Fibroblast of peridontal ligament (primary cell): Measurements from ENCODE around the gene ACP7.
"Not testable (repeated sequence)": the region's sequence is repeated elsewhere in the genome, so short reads cannot be mapped to it uniquely, and the experiment has no call there.

Experiments used
- DNase-seq: peaks from one replicate; pipeline ENCODE4 v3.0.0-alpha.2; 2010; ENCODE audit errors: extremely low read depth

The ACP7 gene

DNA sequence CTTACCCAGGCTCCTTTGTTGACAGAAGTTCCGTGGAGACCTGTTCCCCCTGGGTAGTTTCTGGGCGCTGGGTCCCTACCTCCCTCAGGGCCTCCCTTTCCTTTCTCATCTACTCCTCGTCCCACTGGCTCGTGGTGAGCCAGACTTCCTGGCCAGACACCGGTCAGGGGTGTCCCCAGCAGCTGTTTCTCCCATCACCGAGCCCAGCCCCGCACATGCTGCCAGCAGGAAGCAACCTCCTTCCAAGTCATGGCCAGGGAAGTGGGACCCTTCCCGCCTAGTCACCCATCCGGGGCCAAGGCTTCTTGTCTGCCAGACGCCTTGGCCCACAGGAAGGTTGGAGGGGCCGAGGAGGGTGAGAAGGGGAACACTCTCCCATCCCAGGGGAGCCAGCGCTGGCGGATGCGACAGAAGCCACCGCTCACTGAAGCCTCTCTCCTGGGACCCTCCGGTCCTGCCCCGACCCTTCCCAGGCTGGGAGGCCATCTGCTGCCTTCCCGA, 47.1 kb downstream of the ACP7 start:
- DNase-seq, result no peak

DNA sequence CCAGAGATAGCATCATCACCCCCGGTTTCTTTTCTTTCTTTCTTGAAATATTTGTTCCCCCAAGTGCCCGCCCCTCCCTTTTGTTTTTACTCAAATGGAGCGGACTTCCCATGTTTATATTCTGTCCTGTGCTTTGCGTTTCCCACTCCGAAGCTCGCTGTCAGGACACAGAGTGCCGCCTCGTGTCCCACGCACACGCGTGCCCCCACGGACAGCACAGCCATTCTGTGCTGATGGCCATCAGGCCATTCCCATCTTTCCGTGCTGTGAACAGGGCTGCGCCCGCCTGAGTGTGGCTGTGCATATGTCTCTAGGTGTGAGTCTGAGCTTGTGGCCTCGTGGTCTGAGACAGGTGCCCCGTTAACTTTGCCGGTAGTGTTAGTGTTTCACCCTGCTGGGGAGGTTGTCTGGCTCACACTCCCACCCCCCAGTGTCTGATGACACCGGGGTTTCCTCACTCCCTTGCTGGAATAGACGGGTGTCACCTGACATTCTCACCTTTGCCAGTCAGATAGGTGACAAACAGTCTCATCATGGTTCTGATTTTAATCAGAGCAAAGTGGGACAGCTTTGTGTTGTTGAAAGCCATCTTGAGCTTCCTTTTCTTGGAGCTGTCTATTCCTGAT, 48.3 kb downstream of the ACP7 start:
- no peak for DNase-seq

DNA sequence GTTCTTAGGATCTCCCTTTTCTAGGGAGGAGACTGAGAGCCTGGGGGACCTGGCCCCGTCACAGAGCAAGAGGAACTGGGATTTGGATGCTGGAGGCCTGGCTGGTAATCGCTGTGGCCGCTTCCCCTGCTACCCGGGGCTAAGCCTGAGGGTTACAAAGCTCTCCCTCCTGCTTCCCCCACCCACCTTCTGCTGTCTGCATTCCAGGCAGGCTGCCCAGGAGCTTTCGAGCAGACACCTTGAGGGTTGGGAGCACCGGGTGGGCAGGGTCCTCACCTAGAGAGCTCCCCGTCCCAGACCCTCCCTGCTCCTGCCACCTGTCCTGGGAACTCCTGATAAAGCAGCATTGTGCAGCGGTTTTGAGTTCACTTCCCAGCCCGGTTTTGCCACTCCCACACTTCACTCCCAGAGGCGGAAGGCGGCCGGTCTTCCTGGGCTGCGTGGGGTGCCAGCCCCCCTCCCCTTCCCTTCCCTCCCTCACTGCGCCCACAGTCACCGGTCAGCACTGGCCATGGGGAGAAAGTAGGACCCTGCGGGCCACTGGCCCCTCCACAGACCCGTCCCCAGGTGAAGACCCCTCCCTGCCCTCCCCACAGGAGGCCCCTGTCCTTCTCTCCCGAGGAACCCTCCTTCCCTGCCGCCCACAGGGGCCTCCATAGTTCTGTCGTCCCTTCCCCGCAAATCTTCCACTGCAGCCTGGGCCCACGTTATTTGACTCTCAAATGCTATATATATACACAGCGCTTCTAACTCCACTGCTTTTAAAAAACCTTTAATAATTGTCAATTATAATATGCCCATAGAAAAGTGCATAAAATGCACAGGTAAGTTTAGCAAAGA, 49.5 kb downstream of the ACP7 start:
- no peak for DNase-seq

DNA sequence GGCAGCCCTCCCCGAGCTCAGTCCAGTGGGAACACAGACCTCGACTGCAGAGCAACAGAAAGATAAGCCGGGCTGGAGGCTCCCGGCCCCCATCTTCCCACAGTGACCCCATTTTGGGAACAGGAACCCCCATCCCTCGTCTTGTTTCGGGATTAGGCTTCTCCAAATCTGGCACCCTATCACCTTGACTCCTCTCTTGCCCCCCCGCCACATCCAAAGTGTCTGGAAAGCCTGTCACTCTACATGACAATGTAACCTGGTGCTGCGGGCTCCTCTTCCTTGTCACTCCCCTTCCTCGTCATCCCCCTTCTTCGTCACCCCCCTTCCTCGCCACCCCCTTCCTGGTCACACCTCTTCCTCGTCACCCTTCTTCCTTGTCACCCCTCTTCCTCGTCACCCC, 51.5 kb downstream of the ACP7 start:
- no peak for DNase-seq

DNA sequence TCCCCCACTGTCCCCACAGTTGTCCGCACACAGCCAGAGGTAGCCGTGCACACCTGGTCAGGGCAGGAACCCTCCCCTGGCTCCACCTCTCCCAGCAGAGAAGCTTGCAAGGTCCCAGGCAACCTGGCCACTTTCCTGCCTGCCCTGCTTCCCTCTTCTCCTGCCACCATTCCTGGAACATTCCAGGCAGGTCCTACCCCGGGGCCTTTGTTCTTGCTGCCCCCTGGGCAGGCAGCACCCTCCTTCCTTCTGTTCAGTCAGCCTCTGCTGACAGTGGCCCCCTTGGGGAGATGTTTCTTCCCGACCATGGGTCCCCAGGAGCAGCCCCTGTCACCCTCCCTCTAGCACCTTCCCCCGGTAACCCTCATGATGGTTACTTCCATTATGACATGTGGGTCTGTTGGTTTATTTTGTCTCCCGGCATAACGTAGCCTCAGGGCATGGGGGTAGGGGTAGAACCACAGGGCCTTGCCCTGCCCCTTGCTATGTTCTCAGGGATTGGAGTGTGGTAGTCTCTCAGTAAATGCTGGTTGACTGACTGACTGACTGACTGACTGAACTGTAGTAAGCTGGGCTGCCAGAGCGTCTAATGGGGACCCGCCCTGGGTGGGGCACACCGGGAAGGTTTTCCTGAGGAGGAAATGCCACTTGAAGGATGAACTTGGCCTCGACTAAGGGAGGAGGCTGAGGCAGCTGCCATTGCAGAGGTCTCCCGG, 52.2 kb downstream of the ACP7 start:
- no peak for DNase-seq

DNA sequence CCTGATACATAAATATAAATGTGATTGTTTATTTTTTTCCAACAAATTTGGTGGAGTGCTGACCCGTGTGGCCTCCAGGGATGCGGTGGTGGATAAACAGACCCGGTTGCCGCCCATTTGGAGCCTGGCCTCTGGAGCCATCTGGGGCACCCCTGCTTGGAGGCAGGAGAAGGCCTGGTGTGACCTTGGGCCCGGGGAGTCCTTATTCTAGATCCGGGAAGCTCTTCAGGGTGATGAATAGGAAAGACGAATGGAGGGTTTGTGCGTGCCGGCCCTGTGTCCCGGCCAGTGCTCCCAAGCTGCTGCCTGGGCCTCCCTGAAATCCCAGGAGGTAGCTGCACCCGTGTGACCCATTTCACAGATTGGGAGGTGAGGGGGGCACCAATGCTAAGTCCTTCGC, 53.0 kb downstream of the ACP7 start:
- no peak for DNase-seq

DNA sequence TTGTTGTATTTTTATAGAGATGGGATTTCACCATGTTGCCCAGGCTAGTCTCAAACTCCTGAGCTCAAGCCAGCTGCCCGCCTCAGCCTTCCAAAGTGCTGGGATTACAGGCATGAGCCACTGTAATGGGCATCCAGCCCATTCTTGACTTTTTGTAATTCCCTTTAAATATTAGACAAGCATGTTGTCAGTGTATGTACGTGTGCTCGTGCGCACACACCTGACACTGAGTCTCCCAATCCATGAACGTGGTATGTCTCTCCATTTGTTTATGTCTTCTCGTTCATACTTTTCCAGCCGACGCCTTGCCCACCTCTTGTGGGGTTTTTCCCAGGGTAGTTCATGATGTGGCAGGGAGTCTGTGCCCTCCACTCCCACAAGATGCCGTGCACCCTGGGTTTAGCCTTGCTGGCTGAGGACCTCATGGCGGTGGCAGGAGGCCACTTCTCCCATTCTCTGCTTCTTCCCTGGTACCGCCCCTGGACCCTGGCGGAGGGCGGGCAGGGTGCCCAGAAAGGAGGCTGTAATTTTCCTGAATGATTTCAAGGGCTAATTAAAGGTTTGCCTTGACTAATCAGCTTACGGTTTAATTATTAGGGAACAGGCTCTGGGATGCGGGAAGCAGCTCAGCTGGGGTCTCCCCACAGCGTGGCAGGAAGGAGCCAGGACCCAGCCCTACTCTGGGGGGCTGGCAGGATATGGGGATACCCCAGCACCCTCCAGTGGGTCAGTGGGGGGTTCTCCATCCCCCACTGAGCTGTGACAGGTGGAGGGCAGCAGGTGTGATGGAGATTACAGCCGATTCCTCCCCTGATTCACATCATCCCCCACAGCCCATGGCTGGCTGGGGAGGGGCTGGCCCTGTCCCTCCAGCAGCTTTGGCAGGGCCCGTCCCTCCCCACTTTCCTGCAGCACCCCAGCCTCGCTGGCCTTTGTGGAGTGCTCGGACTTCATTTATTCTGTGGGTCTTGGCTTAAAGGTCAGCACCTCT, 54.3 kb downstream of the ACP7 start:
- DNase-seq, result peak; percentile 36

DNA sequence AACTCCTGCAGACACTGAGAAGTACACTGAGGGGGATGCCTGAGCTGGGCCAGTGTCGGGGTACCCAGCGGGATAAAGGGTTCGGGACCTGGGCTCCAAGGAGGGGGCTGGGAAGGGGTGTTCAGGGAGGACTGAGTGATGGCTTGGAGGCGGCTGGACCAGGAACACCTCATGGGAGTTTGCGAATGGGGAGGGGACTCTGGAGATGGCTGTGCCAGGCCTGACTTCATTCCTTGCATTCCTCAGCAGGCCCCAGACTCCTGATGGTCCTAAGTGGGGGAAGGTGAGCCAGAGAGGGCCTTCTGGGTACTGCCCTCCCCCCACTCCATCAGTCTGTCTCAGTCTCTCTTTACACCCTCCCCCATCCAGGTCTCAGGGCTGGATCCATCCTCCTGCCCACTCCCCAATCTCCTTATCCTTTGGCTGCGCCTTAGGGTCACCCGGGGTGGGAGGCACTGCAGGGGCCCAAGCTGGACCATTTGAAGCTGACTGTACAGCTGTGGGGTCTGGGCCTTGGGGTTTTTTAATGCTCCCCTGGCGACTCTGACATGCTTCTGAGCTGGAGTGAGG, 55.2 kb downstream of the ACP7 start:
- no peak for DNase-seq

DNA sequence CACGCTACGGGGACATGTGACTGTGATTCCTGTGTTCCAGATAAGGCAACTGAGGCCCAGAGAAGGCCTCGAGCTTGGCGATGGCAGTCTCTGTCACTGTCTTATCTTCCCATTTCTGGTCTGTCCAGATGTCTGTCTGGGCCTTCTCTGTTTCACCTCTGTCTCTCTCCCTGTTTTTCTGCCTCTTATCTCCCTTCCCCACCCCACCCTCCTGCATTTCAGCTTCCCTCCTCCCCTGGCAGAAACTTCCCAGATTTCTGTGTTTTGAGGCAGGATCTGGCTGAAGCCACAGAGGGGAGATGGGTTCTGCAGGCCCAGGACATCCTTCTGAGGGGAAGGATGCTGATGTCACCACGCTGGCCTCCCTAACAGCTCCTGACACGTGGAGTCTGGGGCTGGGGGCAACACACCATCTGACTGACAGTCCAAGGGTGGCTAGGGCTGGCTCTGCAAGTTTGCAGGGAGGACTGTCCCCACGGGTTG, 55.8 kb downstream of the ACP7 start:
- no peak for DNase-seq

DNA sequence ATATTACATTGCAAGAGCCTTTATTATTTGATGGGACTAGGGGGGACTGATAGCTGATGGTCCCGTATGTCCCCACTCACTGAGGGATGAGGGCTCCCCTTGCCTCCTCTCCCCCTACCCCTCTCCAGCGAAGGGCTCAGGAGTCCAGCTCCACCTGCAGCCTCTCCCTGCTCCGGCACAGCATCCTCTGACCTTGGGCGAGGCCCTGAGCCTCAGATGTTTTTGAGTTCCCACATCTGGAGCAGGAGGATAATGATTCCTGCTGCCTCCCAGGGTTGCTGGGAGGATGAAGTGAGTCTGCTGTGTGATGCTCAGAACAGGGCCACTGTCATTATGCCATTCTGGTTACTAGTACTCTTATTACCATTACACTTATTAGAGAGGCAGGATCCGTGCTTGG, 56.4 kb downstream of the ACP7 start:
- DNase-seq, result no peak

DNA sequence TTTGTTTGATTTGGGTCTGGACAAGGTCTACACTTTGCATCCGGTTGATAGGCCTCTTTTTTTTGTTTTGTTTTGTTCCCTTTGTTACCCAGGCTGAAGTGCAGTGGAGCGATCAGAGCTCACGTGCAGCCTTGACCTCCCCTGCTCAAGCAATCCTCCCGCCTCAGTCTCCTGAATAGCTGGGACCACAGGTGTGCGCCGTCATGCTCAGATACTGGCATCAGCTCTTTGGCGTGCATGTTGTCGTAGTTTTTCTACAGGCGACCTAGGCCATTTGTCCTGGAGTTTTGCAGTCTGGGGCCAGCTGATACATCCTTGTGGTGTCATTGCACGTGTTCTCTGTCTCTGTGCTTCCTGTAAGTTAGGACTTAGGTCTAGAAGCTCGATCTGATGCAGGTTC, 57.8 kb downstream of the ACP7 start:
- no peak for DNase-seq

DNA sequence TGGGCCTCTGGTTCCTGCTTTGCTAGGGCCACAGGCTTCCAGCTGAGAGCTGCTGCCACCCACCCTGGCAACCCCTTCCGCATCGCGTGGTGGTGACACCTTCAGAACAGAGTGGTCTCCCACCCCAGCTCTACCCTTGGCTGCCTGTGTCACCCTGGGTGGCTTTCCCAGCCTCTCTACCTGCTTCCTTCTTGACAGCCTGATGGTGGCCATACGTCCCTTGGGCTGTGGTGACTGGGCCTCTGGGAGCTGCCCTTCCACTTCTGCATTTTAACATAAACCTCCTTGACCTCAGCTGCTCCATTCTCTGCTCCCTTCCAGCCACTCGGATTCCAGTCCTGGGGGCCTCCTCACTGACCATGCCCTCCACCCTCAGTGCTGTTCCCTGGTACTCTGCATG, 58.5 kb downstream of the ACP7 start:
- DNase-seq, result no peak

DNA sequence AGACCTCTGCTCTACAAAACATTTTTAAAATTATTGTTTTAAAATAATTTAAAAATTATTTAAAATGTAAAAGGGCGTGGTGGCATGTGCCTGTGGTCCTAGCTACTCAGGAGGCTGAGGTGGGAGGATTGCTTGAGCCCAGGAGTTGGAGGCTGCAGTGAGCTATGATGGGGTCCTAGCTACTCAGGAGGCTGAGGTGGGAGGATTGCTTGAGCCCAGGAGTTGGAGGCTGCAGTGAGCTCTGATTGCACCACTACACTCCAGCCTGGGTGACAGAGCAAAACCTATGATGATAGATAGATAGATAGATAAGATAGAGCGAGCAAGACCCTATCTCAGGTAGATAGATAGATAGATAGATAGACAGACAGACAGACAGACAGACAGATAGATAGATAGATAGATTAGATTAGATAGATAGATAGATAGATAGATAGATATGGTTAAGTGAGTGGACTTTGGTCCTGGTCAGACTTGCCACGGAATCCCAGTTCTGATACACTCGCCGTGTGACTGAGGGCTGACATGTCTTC, 59.7 kb downstream of the ACP7 start:
- not testable (repeated sequence) for DNase-seq

DNA sequence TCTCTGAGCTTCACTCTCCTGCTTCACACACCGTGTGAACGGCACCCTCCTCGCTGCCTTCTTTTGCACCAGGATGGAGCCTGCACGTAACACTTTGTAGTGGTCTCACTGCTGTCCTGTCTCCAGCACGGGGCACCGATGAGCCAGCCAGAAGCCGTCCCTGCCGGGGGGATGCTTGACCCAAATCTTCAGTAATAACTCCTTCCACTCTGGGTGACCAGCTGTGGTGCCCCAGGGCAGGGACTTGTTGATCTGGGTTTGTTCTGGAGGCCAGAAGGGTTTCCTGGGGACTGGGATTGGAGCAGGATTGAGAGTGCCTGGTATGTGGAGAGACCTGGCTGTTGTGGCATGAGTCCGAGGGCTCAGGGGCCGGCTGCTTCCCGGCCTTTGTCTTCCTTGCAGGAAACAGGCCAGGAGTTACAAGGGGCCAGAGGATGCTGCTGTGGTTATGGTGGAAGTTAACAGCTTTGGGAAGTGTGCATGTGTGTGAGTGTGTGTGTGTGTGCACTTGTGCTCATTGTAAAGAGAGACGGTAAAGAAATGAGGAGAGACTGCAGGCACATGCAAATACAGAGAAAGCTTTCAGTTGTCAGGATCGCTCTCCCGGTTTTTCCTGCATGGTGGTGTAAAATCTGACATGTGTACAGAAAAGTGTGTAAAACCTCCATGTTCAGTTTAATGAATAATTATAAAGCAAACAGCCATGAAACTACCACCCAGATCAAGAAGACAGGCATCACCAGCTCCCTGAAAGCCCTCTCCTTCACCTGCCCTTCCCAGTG, 60.3 kb downstream of the ACP7 start:
- no peak for DNase-seq

DNA sequence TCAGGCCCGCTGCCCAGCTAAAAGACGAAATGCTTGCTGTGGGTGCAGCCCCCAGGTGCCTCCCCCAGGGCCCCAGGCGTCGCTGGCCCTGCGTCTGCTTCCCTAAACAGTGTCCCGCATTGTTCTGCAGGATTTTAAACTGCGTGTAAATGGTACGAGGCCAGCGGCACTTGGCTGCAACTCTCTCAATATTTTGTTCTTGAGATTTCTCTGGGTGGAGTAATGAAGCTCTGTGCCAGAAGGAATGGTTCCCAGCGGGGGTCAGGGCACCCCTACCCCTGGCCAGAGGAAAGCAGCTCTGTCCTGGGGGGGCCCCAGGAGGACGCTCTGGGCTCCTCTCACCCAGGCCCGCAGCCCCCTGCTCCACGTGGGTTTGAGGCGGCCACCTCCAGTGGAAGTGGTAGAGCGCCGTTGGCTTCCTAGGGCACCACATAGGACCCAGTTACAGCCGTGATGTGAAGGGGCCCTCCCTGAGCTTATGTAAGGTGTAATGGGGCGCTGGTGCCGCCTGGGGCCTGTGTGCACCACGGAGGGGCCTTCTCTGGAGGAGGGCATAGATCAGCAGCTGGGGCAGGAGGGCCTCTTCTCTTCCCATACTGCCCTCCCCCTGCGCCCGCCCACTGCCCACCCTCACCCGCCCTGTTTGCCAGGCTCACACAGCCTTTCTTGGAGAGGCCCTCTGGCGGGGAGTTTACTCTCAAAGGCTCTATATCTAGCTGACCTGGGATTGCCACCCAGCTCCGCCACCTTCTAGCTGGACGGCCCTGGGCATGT, 61.2 kb downstream of the ACP7 start:
- DNase-seq, result no peak

DNA sequence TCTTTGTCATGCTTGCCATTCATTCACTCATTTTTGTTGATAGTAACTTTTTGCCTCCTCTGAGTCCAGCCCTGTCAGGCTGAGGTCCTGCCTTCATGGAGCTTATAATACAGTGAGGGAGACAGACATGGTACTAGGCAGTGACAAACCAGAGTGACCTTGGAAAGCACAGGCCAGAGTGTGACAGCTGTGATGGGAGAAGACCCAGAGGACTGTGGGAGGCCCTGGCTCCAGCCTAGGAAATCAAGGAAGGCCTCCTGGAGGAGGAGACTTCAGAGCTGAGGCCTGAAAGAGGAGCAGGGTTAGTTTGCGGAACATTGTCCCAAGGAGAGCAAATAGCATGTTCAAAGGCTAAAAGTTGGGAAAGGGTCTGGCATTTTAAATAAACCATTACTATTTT, 61.9 kb downstream of the ACP7 start:
- no peak for DNase-seq

DNA sequence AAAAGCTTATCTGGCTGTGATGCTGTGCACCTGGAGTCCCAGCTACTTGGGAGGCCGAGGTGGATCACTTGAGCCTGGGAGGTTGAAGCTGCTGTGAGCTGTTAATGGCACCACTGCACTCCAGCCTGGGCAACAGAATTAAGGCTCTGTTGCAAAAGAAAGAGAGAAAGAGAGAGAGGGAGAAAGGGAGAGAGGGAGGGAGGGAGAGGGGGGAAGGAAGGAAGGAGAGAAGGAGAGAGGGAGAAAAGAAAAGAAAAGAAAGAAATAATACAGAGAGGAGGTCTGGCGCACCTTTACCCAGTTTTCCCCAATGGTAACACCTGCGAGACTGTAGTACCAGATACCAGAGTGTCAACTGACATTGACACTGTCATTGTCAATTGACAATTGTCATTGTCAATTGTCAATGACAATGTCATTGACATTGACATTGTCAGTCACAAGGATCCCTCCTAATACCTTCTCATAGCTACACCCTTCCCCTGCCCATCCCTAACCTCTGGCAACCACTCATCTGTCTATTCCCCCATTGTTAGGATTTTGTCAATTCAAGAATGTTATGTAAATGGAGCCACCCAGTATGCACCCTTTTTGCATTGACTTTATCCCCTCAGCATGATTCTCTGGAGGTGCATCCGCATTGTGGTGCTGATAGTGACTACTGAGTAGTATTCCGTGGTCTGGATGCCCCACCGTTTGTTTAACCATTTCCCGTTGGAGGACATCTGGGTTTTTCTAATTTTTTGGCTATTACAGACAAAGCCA, 62.7 kb downstream of the ACP7 start:
- no peak for DNase-seq

DNA sequence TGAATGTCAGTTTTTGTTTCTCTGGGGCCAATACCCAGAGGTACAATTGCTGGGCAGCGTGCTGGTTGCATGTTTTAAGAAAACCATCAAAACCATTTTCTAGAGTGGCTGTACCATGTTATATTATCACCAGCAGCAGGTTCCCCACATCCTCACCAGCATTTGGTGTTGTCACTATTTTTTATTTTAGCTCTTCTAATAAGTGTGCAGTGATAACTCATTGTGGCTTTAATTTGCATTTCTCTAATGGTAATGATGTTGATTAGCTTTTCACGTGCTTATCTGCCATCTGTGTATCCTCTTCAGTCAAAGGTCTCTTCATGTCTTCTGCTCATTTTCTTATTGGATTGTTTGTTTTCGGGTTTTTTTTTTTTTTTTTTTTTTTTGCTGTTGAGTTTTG, 63.3 kb downstream of the ACP7 start:
- no peak for DNase-seq
